NT2/D1 (cell line): ENCODE results near the gene TMEM132C.

Experiments
- SUZ12 ChIP-seq: IDR thresholded peaks from 2 replicates; pipeline ENCODE4 v1.6.1; 2011; ENCODE audit not compliant: insufficient read length, insufficient read depth; ENCODE audit errors: extremely low read depth
- YY1 ChIP-seq: IDR thresholded peaks from 2 replicates; pipeline ENCODE4 v1.6.1; 2011; ENCODE audit not compliant: insufficient read length, insufficient read depth
- ZNF274 ChIP-seq: IDR thresholded peaks from 2 replicates; pipeline ENCODE4 v1.6.1; 2011; ENCODE audit warnings: mild to moderate bottlenecking, low read depth, low read length

- no peak for TF ChIP-seq YY1
- TF ChIP-seq SUZ12: no peak
- TF ChIP-seq ZNF274: no peak
These were observed 257.5 kb downstream of the TMEM132C start for GRCh38 chr12:128524439-128524838.
